ENCODE data around the gene INO80.
"Not testable (repeated sequence)": the region's sequence is repeated elsewhere in the genome, so short reads cannot be mapped to it uniquely, and the experiment has no call there.

INO80 gene

GRCh38 chr15:41133454-41133853 lies 17.4 kb upstream of the INO80 start:
- H3K4me1 ChIP-seq (ENCODE audit: control insufficient read depth, insufficient read depth, low read length), result no peaks in the 10 kb centered on the region
- H3K4me3 ChIP-seq (ENCODE audit: low read depth, low read length), result no peak overlapping the region
- no peaks in the 10 kb centered on the region for H3K36me3 ChIP-seq (ENCODE audit: control insufficient read depth, insufficient read depth, low read length)
- no peaks in the 10 kb centered on the region for H3K27me3 ChIP-seq (ENCODE audit: control insufficient read depth, insufficient read depth, low read length)
- H3K9ac ChIP-seq (ENCODE audit: low read depth, low read length), result no peak overlapping the region
- H3K9me3 ChIP-seq (ENCODE audit: control insufficient read depth, insufficient read depth, low read length), result no peaks in the 10 kb centered on the region

GRCh38 chr15:41132094-41132493 lies 16.0 kb upstream of the INO80 start:
- H3K9me3 ChIP-seq (ENCODE audit: control insufficient read depth, insufficient read depth, low read length); H3K9ac ChIP-seq (ENCODE audit: low read depth, low read length); H3K4me3 ChIP-seq (ENCODE audit: low read depth, low read length); H3K36me3 ChIP-seq (ENCODE audit: control insufficient read depth, insufficient read depth, low read length); H3K27me3 ChIP-seq (ENCODE audit: control insufficient read depth, insufficient read depth, low read length); H3K4me1 ChIP-seq (ENCODE audit: control insufficient read depth, insufficient read depth, low read length): not testable (repeated sequence)

GRCh38 chr15:41128174-41128902 lies 12.3 kb upstream of the INO80 start:
- Histone ChIP-seq H3K4me1 (ENCODE audit: control insufficient read depth, insufficient read depth, low read length) (no peaks in the 10 kb centered on the region), H3K27me3 (ENCODE audit: control insufficient read depth, insufficient read depth, low read length) (no peaks in the 10 kb centered on the region), H3K36me3 (ENCODE audit: control insufficient read depth, insufficient read depth, low read length) (no peaks in the 10 kb centered on the region), H3K4me3 (ENCODE audit: low read depth, low read length) (no peak overlapping the region), H3K9me3 (ENCODE audit: control insufficient read depth, insufficient read depth, low read length) (no peaks in the 10 kb centered on the region), H3K9ac (ENCODE audit: low read depth, low read length) (no peak overlapping the region)

- Histone ChIP-seq H3K4me3 (ENCODE audit: low read depth, low read length) (no peak overlapping the region), H3K4me1 (ENCODE audit: control insufficient read depth, insufficient read depth, low read length) (no peaks in the 10 kb centered on the region), H3K9ac (ENCODE audit: low read depth, low read length) (no peak overlapping the region), H3K36me3 (ENCODE audit: control insufficient read depth, insufficient read depth, low read length) (no peaks in the 10 kb centered on the region), H3K27me3 (ENCODE audit: control insufficient read depth, insufficient read depth, low read length) (no peaks in the 10 kb centered on the region), H3K9me3 (ENCODE audit: control insufficient read depth, insufficient read depth, low read length) (no peaks in the 10 kb centered on the region)
Measured at GRCh38 chr15:41125931-41126642, 10.0 kb upstream of the INO80 start.

- Histone ChIP-seq H3K36me3 (ENCODE audit: control insufficient read depth, insufficient read depth, low read length) (no peaks in the 10 kb centered on the region), H3K9me3 (ENCODE audit: control insufficient read depth, insufficient read depth, low read length) (no peaks in the 10 kb centered on the region), H3K4me1 (ENCODE audit: control insufficient read depth, insufficient read depth, low read length) (no peaks in the 10 kb centered on the region), H3K9ac (ENCODE audit: low read depth, low read length) (no peak overlapping the region), H3K4me3 (ENCODE audit: low read depth, low read length) (no peak overlapping the region), H3K27me3 (ENCODE audit: control insufficient read depth, insufficient read depth, low read length) (no peaks in the 10 kb centered on the region)
Measured at GRCh38 chr15:41125063-41125669, 9.1 kb upstream of the INO80 start.

- Histone ChIP-seq H3K27me3 (ENCODE audit: control insufficient read depth, insufficient read depth, low read length) (no peaks in the 10 kb centered on the region), H3K36me3 (ENCODE audit: control insufficient read depth, insufficient read depth, low read length) (no peaks in the 10 kb centered on the region), H3K9me3 (ENCODE audit: control insufficient read depth, insufficient read depth, low read length) (no peaks in the 10 kb centered on the region), H3K4me1 (ENCODE audit: control insufficient read depth, insufficient read depth, low read length) (no peaks in the 10 kb centered on the region), H3K9ac (ENCODE audit: low read depth, low read length) (no peak overlapping the region), H3K4me3 (ENCODE audit: low read depth, low read length) (no peak overlapping the region)
Measured at GRCh38 chr15:41124058-41124457, 8.0 kb upstream of the INO80 start.

- Histone ChIP-seq H3K27me3 (ENCODE audit: control insufficient read depth, insufficient read depth, low read length) (no peaks in the 10 kb centered on the region), H3K9ac (ENCODE audit: low read depth, low read length) (no peak overlapping the region), H3K4me1 (ENCODE audit: control insufficient read depth, insufficient read depth, low read length) (no peaks in the 10 kb centered on the region), H3K36me3 (ENCODE audit: control insufficient read depth, insufficient read depth, low read length) (no peaks in the 10 kb centered on the region), H3K4me3 (ENCODE audit: low read depth, low read length) (no peak overlapping the region), H3K9me3 (ENCODE audit: control insufficient read depth, insufficient read depth, low read length) (no peaks in the 10 kb centered on the region)
Measured at GRCh38 chr15:41122849-41123248, 6.8 kb upstream of the INO80 start.

GRCh38 chr15:41121951-41122350 lies 5.9 kb upstream of the INO80 start:
- H3K4me1 ChIP-seq (ENCODE audit: control insufficient read depth, insufficient read depth, low read length), result no peaks in the 10 kb centered on the region
- H3K9me3 ChIP-seq (ENCODE audit: control insufficient read depth, insufficient read depth, low read length), result no peaks in the 10 kb centered on the region
- no peaks in the 10 kb centered on the region for H3K36me3 ChIP-seq (ENCODE audit: control insufficient read depth, insufficient read depth, low read length)
- H3K4me3 ChIP-seq (ENCODE audit: low read depth, low read length), result no peak overlapping the region
- no peak overlapping the region for H3K9ac ChIP-seq (ENCODE audit: low read depth, low read length)
- no peaks in the 10 kb centered on the region for H3K27me3 ChIP-seq (ENCODE audit: control insufficient read depth, insufficient read depth, low read length)

GRCh38 chr15:41116962-41117252 lies 827 bp upstream of the INO80 start:
- Histone ChIP-seq H3K27me3 (ENCODE audit: control insufficient read depth, insufficient read depth, low read length) (no peaks in the 10 kb centered on the region), H3K9me3 (ENCODE audit: control insufficient read depth, insufficient read depth, low read length) (no peaks in the 10 kb centered on the region), H3K4me1 (ENCODE audit: control insufficient read depth, insufficient read depth, low read length) (no peaks in the 10 kb centered on the region), H3K9ac (ENCODE audit: low read depth, low read length) (no peak overlapping the region), H3K36me3 (ENCODE audit: control insufficient read depth, insufficient read depth, low read length) (no peaks in the 10 kb centered on the region), H3K4me3 (ENCODE audit: low read depth, low read length) (peak overlapping the region; percentile 95)

GRCh38 chr15:41115652-41116115 lies 396 bp downstream of the INO80 start:
- Histone ChIP-seq H3K9me3 (ENCODE audit: control insufficient read depth, insufficient read depth, low read length) (no peaks in the 10 kb centered on the region), H3K36me3 (ENCODE audit: control insufficient read depth, insufficient read depth, low read length) (no peaks in the 10 kb centered on the region), H3K4me1 (ENCODE audit: control insufficient read depth, insufficient read depth, low read length) (no peaks in the 10 kb centered on the region), H3K4me3 (ENCODE audit: low read depth, low read length) (peak overlapping the region; percentile 95), H3K27me3 (ENCODE audit: control insufficient read depth, insufficient read depth, low read length) (no peaks in the 10 kb centered on the region), H3K9ac (ENCODE audit: low read depth, low read length) (peak overlapping the region; percentile 99)

GRCh38 chr15:41115161-41115651 lies 874 bp downstream of the INO80 start:
- H3K4me3 ChIP-seq (ENCODE audit: low read depth, low read length), result peak overlapping the region; percentile 95
- no peaks in the 10 kb centered on the region for H3K9me3 ChIP-seq (ENCODE audit: control insufficient read depth, insufficient read depth, low read length)
- H3K27me3 ChIP-seq (ENCODE audit: control insufficient read depth, insufficient read depth, low read length), result no peaks in the 10 kb centered on the region
- peak overlapping the region; percentile 96 for H3K9ac ChIP-seq (ENCODE audit: low read depth, low read length)
- no peaks in the 10 kb centered on the region for H3K36me3 ChIP-seq (ENCODE audit: control insufficient read depth, insufficient read depth, low read length)
- no peaks in the 10 kb centered on the region for H3K4me1 ChIP-seq (ENCODE audit: control insufficient read depth, insufficient read depth, low read length)

GRCh38 chr15:41106947-41107346 lies 9.1 kb downstream of the INO80 start:
- H3K9ac ChIP-seq (ENCODE audit: low read depth, low read length), result no peak overlapping the region
- no peaks in the 10 kb centered on the region for H3K4me1 ChIP-seq (ENCODE audit: control insufficient read depth, insufficient read depth, low read length)
- peaks cover 3% of the 10 kb centered on the region for H3K36me3 ChIP-seq (ENCODE audit: control insufficient read depth, insufficient read depth, low read length)

More at GRCh38 chr15:41106947-41107346, 9.1 kb downstream of the INO80 start:
- no peaks in the 10 kb centered on the region for H3K9me3 ChIP-seq (ENCODE audit: control insufficient read depth, insufficient read depth, low read length)
- no peaks in the 10 kb centered on the region for H3K27me3 ChIP-seq (ENCODE audit: control insufficient read depth, insufficient read depth, low read length)
- H3K4me3 ChIP-seq (ENCODE audit: low read depth, low read length), result no peak overlapping the region
